ENCODE data around the gene RPUSD1. TPM values are rescaled to one million over a fixed set of nuclear protein-coding genes. Genes with fewer than 3 reads are reported as not detected.
"Not testable (repeated sequence)": the region's sequence is repeated elsewhere in the genome, so short reads cannot be mapped to it uniquely, and the experiment has no call there.

Gene RPUSD1
- total and polyA plus RNA-seq, 4 donors: 6.8 to 20.3 (median 12.8) TPM

DNA sequence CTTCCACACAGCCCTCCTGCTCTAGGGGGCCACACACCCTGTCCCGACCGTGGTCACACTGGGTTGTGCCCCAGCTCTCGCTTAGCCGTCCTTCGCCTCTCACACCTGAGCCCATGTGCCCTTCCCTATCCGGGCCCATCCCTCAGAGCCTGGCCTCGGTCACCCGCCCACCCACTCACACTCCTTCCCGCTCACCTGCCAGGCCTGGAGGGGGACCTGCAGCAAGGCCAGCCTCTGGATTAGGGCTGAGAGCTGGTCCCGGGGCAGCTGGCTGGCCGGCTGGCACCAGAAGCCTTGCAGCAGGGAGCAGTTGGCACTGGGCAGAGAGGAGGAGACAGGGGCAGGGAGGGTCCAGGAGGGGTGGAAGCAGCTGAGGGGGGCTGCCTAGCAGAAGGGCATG is 9.7 kb downstream of the RPUSD1 start:
- Histone ChIP-seq H3K27ac (ENCODE audit: low read depth in 1 of 2, low read length in 2 of 2) (no peak overlapping the region), H3K9me3 (ENCODE audit: control insufficient read depth, low read length) (no peaks in the 10 kb centered on the region), H3K27me3 (ENCODE audit: control insufficient read depth in 1 of 2, insufficient read depth in 2 of 2, low read length in 1 of 2) (no peaks in the 10 kb centered on the region), H3K36me3 (ENCODE audit: control insufficient read depth in 1 of 2, insufficient read depth in 2 of 2, low read length in 1 of 2) (no peaks in the 10 kb centered on the region), H3K4me3 (ENCODE audit: low read length in 2 of 2) (no peak overlapping the region), H3K4me1 (ENCODE audit: control insufficient read depth in 1 of 2, insufficient read depth in 2 of 2, low read length in 2 of 2) (no peaks in the 10 kb centered on the region)
- no peak for ATAC-seq (ENCODE audit: low FRiP score)
- no peak for DNase-seq
- WGBS, 2 donors: 71 to 73% methylated on average over 11 of the region's 11 CpGs
- intact Hi-C loops (cut with DNase I): no loop called here

DNA sequence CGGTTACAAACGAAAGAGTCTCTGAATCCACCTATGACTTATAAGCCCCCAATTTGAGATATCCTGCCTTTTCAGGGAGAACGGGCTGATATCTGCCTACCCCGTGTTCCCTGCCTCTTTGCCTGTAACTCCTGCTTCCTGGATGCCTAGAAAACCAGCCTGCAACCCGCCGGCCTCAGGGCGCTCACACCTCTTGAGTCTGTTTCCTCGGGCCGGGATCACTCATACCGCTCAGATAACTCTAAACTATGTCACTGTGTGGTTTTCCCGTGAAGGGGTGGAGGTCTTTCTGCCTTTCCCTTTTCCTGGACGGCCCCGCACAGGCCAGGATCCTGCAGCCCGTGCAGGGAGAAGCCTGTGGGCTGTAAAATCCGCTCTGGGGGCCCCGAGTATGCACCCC is 10.4 kb downstream of the RPUSD1 start:
- DNase-seq (no peak), ATAC-seq (ENCODE audit: low FRiP score) (no peak)
- intact Hi-C loops (cut with DNase I): no loop called here
- H3K27ac ChIP-seq (ENCODE audit: low read depth in 1 of 2, low read length in 2 of 2): no peak overlapping the region
- H3K27me3 ChIP-seq (ENCODE audit: control insufficient read depth in 1 of 2, insufficient read depth in 2 of 2, low read length in 1 of 2): no peaks in the 10 kb centered on the region
- WGBS, 2 donors: 34 to 40% methylated on average over 16 of the region's 16 CpGs
- H3K36me3 ChIP-seq (ENCODE audit: control insufficient read depth in 1 of 2, insufficient read depth in 2 of 2, low read length in 1 of 2): no peaks in the 10 kb centered on the region
- no peaks in the 10 kb centered on the region for H3K9me3 ChIP-seq (ENCODE audit: control insufficient read depth, low read length)
- H3K4me3 ChIP-seq (ENCODE audit: low read length in 2 of 2): no peak overlapping the region
- no peaks in the 10 kb centered on the region for H3K4me1 ChIP-seq (ENCODE audit: control insufficient read depth in 1 of 2, insufficient read depth in 2 of 2, low read length in 2 of 2)

DNA sequence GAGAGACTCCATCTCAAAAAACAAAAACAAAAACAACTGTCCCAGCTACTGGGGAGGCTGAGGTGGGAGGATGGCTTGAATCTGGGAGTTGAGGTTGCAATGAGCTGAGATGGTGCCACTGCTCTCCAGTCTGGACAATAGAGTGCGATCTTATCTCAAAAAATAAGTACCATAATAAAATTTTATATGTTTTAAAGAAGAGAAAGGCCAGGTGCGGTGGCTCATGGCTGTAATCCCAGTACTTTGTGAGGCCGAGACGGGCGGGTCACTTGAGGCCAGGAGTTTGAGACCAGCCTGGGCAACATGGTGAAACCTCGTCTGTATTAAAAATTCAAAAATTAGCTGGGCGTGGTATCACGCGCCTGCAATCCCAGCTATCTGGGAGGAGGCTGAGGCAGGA is 11.4 kb downstream of the RPUSD1 start:
- 90 to 94% methylated on average over 9 of the region's 9 CpGs for WGBS, 2 donors
- no peak overlapping the region for H3K27ac ChIP-seq (ENCODE audit: low read depth in 1 of 2, low read length in 2 of 2)
- H3K27me3 ChIP-seq (ENCODE audit: control insufficient read depth in 1 of 2, insufficient read depth in 2 of 2, low read length in 1 of 2): no peaks in the 10 kb centered on the region
- intact Hi-C loops (cut with DNase I): no loop called here
- H3K36me3 ChIP-seq (ENCODE audit: control insufficient read depth in 1 of 2, insufficient read depth in 2 of 2, low read length in 1 of 2): no peaks in the 10 kb centered on the region
- H3K4me1 ChIP-seq (ENCODE audit: control insufficient read depth in 1 of 2, insufficient read depth in 2 of 2, low read length in 2 of 2): no peaks in the 10 kb centered on the region
- H3K4me3 ChIP-seq (ENCODE audit: low read length in 2 of 2): no peak overlapping the region
- no peaks in the 10 kb centered on the region for H3K9me3 ChIP-seq (ENCODE audit: control insufficient read depth, low read length)
- no peak for DNase-seq
- ATAC-seq (ENCODE audit: low FRiP score): no peak

DNA sequence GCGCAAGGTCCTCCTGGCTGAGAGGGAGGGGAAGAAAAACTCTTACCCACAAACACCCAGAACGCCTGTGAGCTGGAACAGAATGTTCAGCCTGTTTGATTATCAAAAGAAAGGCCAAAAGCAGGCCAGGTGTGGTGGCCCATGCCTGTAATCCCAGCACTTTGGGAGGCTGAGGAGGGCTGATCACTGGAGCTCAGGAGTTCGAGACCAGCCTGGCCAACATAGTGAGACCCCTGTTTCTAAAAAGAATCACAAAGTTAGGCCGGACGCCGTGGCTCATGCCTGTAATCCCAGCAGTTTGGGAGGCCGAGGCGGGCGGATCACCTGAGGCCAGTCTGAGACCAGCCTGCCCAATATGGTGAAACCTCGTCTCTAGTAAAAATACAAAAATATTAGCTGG is 11.9 kb downstream of the RPUSD1 start:
- intact Hi-C loops (cut with DNase I); H3K27me3 ChIP-seq (ENCODE audit: control insufficient read depth in 1 of 2, insufficient read depth in 2 of 2, low read length in 1 of 2); ATAC-seq (ENCODE audit: low FRiP score); H3K4me3 ChIP-seq (ENCODE audit: low read length in 2 of 2); H3K4me1 ChIP-seq (ENCODE audit: control insufficient read depth in 1 of 2, insufficient read depth in 2 of 2, low read length in 2 of 2); H3K9me3 ChIP-seq (ENCODE audit: control insufficient read depth, low read length); H3K27ac ChIP-seq (ENCODE audit: low read depth in 1 of 2, low read length in 2 of 2); DNase-seq; H3K36me3 ChIP-seq (ENCODE audit: control insufficient read depth in 1 of 2, insufficient read depth in 2 of 2, low read length in 1 of 2): not testable (repeated sequence)
- WGBS, 2 donors: 87 to 88% methylated on average over 10 of the region's 10 CpGs

GRCh38 chr16:775236-775796 is 12.9 kb downstream of the RPUSD1 start:
- no peak for DNase-seq
- ATAC-seq (ENCODE audit: low FRiP score): no peak
- no peaks in the 10 kb centered on the region for H3K27me3 ChIP-seq (ENCODE audit: control insufficient read depth in 1 of 2, insufficient read depth in 2 of 2, low read length in 1 of 2)
- no peaks in the 10 kb centered on the region for H3K4me1 ChIP-seq (ENCODE audit: control insufficient read depth in 1 of 2, insufficient read depth in 2 of 2, low read length in 2 of 2)
- 74 to 79% methylated on average over 35 to 36 of the region's 36 CpGs for WGBS, 2 donors
- H3K4me3 ChIP-seq (ENCODE audit: low read length in 2 of 2): no peak overlapping the region
- H3K9me3 ChIP-seq (ENCODE audit: control insufficient read depth, low read length): no peaks in the 10 kb centered on the region
- no peak overlapping the region for H3K27ac ChIP-seq (ENCODE audit: low read depth in 1 of 2, low read length in 2 of 2)
- intact Hi-C loops (cut with DNase I): no loop called here
- H3K36me3 ChIP-seq (ENCODE audit: control insufficient read depth in 1 of 2, insufficient read depth in 2 of 2, low read length in 1 of 2): no peaks in the 10 kb centered on the region

GRCh38 chr16:774086-775001 is 13.8 kb downstream of the RPUSD1 start:
- no peak for ATAC-seq (ENCODE audit: low FRiP score)
- Histone ChIP-seq H3K4me1 (ENCODE audit: control insufficient read depth in 1 of 2, insufficient read depth in 2 of 2, low read length in 2 of 2) (no peaks in the 10 kb centered on the region), H3K9me3 (ENCODE audit: control insufficient read depth, low read length) (no peaks in the 10 kb centered on the region), H3K27ac (ENCODE audit: low read depth in 1 of 2, low read length in 2 of 2) (no peak overlapping the region), H3K36me3 (ENCODE audit: control insufficient read depth in 1 of 2, insufficient read depth in 2 of 2, low read length in 1 of 2) (no peaks in the 10 kb centered on the region), H3K4me3 (ENCODE audit: low read length in 2 of 2) (no peak overlapping the region), H3K27me3 (ENCODE audit: control insufficient read depth in 1 of 2, insufficient read depth in 2 of 2, low read length in 1 of 2) (no peaks in the 10 kb centered on the region)
- WGBS, 2 donors: 78% methylated on average over 42 to 46 of the region's 46 CpGs
- intact Hi-C loops (cut with DNase I): no loop called here
- no peak for DNase-seq

DNA sequence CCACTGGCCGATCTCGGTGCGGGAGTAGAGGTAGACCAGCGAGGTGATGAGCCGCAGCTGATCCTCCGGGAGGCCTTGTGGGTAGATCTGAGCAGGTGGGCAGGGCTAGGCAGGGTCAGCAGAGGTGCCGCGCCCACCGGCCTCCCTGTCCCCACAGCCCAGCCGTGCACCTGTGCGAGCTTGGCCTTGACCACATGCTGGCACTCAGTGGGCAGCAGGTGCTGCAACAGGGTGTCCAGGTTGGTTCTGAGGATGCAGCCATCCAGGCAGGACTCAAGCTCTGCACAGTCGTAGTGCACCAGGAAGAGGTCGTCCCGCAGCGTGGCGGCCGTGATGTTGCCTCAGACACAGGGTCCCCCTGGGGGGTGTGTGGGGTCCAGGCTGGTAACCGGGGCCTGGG is 15.2 kb downstream of the RPUSD1 start:
- Histone ChIP-seq H3K9me3 (ENCODE audit: control insufficient read depth, low read length) (no peaks in the 10 kb centered on the region), H3K4me1 (ENCODE audit: control insufficient read depth in 1 of 2, insufficient read depth in 2 of 2, low read length in 2 of 2) (no peaks in the 10 kb centered on the region), H3K27ac (ENCODE audit: low read depth in 1 of 2, low read length in 2 of 2) (no peak overlapping the region), H3K27me3 (ENCODE audit: control insufficient read depth in 1 of 2, insufficient read depth in 2 of 2, low read length in 1 of 2) (no peaks in the 10 kb centered on the region), H3K36me3 (ENCODE audit: control insufficient read depth in 1 of 2, insufficient read depth in 2 of 2, low read length in 1 of 2) (no peaks in the 10 kb centered on the region), H3K4me3 (ENCODE audit: low read length in 2 of 2) (no peak overlapping the region)
- WGBS, 2 donors: 88 to 90% methylated on average over 18 of the region's 18 CpGs
- intact Hi-C loops (cut with DNase I): no loop called here
- no peak for DNase-seq
- ATAC-seq (ENCODE audit: low FRiP score): no peak

- intact Hi-C loops (cut with DNase I): no loop called here
- DNase-seq (no peak), ATAC-seq (ENCODE audit: low FRiP score) (no peak)
- no peaks in the 10 kb centered on the region for H3K4me1 ChIP-seq (ENCODE audit: control insufficient read depth in 1 of 2, insufficient read depth in 2 of 2, low read length in 2 of 2)
- no peak overlapping the region for H3K4me3 ChIP-seq (ENCODE audit: low read length in 2 of 2)
- no peaks in the 10 kb centered on the region for H3K9me3 ChIP-seq (ENCODE audit: control insufficient read depth, low read length)
- H3K27me3 ChIP-seq (ENCODE audit: control insufficient read depth in 1 of 2, insufficient read depth in 2 of 2, low read length in 1 of 2): no peaks in the 10 kb centered on the region
- H3K36me3 ChIP-seq (ENCODE audit: control insufficient read depth in 1 of 2, insufficient read depth in 2 of 2, low read length in 1 of 2): no peaks in the 10 kb centered on the region
- 56 to 70% methylated on average over 3 to 13 of the region's 13 CpGs for WGBS, 2 donors
- no peak overlapping the region for H3K27ac ChIP-seq (ENCODE audit: low read depth in 1 of 2, low read length in 2 of 2)
Measured at GRCh38 chr16:770411-770810, 17.8 kb downstream of the RPUSD1 start.

DNA sequence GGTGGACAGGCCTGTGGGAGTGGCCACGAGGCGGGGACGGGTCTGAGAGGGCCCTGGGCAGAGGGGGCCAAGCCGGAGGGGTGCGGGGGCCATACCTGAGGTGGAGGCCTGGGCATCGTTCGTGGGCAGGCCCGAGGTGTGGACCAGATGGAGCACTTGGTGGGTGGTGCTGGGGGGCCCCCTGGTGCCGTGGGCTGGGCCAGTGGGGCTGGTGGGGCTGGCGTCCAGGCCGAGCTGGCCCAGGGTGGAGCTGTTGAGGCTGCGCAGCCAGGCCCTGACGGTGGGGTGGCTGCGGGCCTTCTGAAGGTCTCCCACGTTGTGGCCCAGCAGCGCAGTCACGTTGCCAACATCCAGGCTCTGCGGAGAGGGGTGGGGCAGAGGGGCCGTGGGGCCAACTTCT is 18.2 kb downstream of the RPUSD1 start:
- Histone ChIP-seq H3K9me3 (ENCODE audit: control insufficient read depth, low read length) (no peaks in the 10 kb centered on the region), H3K27ac (ENCODE audit: low read depth in 1 of 2, low read length in 2 of 2) (no peak overlapping the region), H3K36me3 (ENCODE audit: control insufficient read depth in 1 of 2, insufficient read depth in 2 of 2, low read length in 1 of 2) (no peaks in the 10 kb centered on the region), H3K27me3 (ENCODE audit: control insufficient read depth in 1 of 2, insufficient read depth in 2 of 2, low read length in 1 of 2) (no peaks in the 10 kb centered on the region), H3K4me3 (ENCODE audit: low read length in 2 of 2) (no peak overlapping the region), H3K4me1 (ENCODE audit: control insufficient read depth in 1 of 2, insufficient read depth in 2 of 2, low read length in 2 of 2) (no peaks in the 10 kb centered on the region)
- WGBS, 2 donors: 78 to 80% methylated on average over 17 to 19 of the region's 19 CpGs
- DNase-seq (no peak), ATAC-seq (ENCODE audit: low FRiP score) (no peak)
- intact Hi-C loops (cut with DNase I): no loop called here

All from aorta (tissue), 5 donors.